Aorta (tissue), 5 donors: ENCODE data around the gene CCBE1. TPM values are rescaled to one million over a fixed set of nuclear protein-coding genes. Genes with fewer than 3 reads are reported as not detected.

Experiments used
- ATAC-seq: fragments of 200-7000 bp; cut with Tn5 transposase; one replicate; pipeline ENCODE4 v1.9.1; 2022; ENCODE audit warnings: moderate library complexity; ENCODE audit not compliant: low FRiP score
- DNase-seq, 2 donors: peaks; one replicate each; pipeline ENCODE4 v3.0.0-alpha.2; 2020
- H3K27ac ChIP-seq, 2 donors: one replicate each; pipeline ENCODE4 v1.5.1; 2013; ENCODE audit warnings: low read length in 2 of 2, mild to moderate bottlenecking in 2 of 2, moderate library complexity in 2 of 2, control low read depth in 1 of 2, inconsistent platforms in 1 of 2, low read depth in 1 of 2
- H3K27me3 ChIP-seq, 2 donors: one replicate each; pipeline ENCODE4 v1.6.1; 2013; ENCODE audit warnings: control low read depth in 1 of 2, low read length in 1 of 2, mild to moderate bottlenecking in 1 of 2, moderate library complexity in 1 of 2; ENCODE audit not compliant: insufficient read depth in 2 of 2, control insufficient read depth in 1 of 2
- H3K36me3 ChIP-seq, 2 donors: one replicate each; pipeline ENCODE4 v1.6.1; 2013; ENCODE audit warnings: control low read depth in 1 of 2, low read length in 1 of 2, mild to moderate bottlenecking in 1 of 2; ENCODE audit not compliant: insufficient read depth in 2 of 2, control insufficient read depth in 1 of 2
- H3K4me1 ChIP-seq, 2 donors: one replicate each; pipeline ENCODE4 v1.6.1; 2013; ENCODE audit warnings: low read length in 2 of 2, control low read depth in 1 of 2, mild to moderate bottlenecking in 1 of 2, moderate library complexity in 1 of 2; ENCODE audit not compliant: insufficient read depth in 2 of 2, control insufficient read depth in 1 of 2
- H3K4me3 ChIP-seq, 2 donors: one replicate each; pipeline ENCODE4 v1.5.1; 2013; ENCODE audit warnings: low read length in 2 of 2, control low read depth in 1 of 2, mild to moderate bottlenecking in 1 of 2
- H3K9me3 ChIP-seq: one replicate; pipeline ENCODE4 v1.6.1; 2013; ENCODE audit warnings: mild to moderate bottlenecking, low read length; ENCODE audit not compliant: control insufficient read depth
- WGBS, 2 donors: extraction: QIAGEN DNeasy Blood & Tissue Kit; methylation state at CpG; one replicate each; pipeline ENCODE4 v1.1.7; 2013; 5-methylcytosine and 5-hydroxymethylcytosine counted together
- intact Hi-C, 2 donors: fragments of 100-400 bp; cut with DNase I; formaldehyde crosslinking; loops; one replicate each; pipeline versions ENCODE4 v1.14.2 to v1.15.0; 2022
- polyA plus RNA-seq, 2 donors: library from polyadenylated mRNA; stranded (reverse); fragments of 200-250 nt; gene quantifications; one replicate each; pipeline ENCODE4 v1.2.3, GENCODE V29; 2013
- total RNA-seq, 2 donors: library from RNA; stranded (reverse); fragmentation: NEBNext Ultra II Directional; extraction: Animal tissue kit (Norgen Biotek cat#: 25700); gene quantifications; one replicate each; pipeline ENCODE4 v1.2.1, GENCODE V29; 2021
- donor health status: healthy with polysubstance abuse.
- donor health status: Bipolar disorder and iron deficiency.
- donor health status: DM: no; HTN: no; CAD: no.
- donor health status: DM: no; HTN: no; CAD: no.
- donor health status: DM: yes; HTN: yes; CAD: no.

The CCBE1 gene
- total and polyA plus RNA-seq, 4 donors, result 0.36 to 0.61 TPM; not detected in 2

DNA sequence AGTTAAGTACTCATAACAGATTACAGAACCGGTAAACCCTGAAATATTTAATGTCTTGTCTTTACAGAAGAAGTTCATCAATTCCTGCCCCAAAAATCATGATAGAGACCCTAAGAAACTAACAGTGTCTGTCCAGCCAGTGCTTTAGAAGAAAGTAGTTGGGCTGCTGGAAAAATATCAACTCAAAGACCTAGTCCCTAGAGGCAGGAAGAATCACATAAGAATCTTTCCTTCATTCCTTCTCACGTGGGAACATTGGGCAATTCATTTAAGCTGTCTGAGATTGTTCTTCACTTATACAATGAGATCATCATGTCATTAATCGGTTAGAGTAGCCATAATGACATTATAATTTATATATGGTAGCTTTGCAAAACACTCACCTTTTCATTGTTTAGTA lies 156.4 kb downstream of the CCBE1 start:
- intact Hi-C loops, result no loop called here
- no peaks in the 10 kb centered on the region for H3K27me3 ChIP-seq

DNA sequence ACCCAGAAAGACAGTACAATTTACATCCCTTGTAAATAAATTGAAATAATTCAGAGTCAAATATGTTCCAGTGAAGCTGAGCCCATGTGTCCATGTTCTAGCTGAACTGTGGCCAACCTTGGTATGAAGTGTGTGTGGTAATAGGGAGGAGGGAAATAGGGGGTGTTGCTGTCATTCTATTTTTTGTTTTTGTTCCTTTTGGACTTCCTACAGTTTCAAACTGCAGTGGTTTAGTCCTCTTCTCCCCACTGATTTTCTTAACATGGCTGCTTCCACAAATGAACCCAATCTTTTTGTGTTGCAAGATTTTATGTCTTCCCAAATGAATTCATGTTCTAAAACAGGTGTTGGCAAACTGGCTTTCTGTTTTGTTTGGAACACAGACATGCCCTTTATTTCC lies 156.9 kb downstream of the CCBE1 start:
- Histone ChIP-seq H3K27ac (no peak overlapping the region), H3K36me3 (no peaks in the 10 kb centered on the region), H3K4me1 (no peaks in the 10 kb centered on the region), H3K27me3 (no peaks in the 10 kb centered on the region), H3K4me3 (no peak overlapping the region), H3K9me3 (no peaks in the 10 kb centered on the region)
- ATAC-seq (no peak), DNase-seq (no peak)
- intact Hi-C loops, result no loop called here

More for the DNA sequence above, 156.4 kb downstream of the CCBE1 start:
- Histone ChIP-seq H3K9me3 (no peaks in the 10 kb centered on the region), H3K4me3 (no peak overlapping the region), H3K4me1 (no peaks in the 10 kb centered on the region), H3K27ac (no peak overlapping the region), H3K36me3 (no peaks in the 10 kb centered on the region)
- WGBS, 2 donors, result 18 to 29% methylated on average over 3 of the region's 3 CpGs
- no peak for ATAC-seq
- DNase-seq, result no peak

DNA sequence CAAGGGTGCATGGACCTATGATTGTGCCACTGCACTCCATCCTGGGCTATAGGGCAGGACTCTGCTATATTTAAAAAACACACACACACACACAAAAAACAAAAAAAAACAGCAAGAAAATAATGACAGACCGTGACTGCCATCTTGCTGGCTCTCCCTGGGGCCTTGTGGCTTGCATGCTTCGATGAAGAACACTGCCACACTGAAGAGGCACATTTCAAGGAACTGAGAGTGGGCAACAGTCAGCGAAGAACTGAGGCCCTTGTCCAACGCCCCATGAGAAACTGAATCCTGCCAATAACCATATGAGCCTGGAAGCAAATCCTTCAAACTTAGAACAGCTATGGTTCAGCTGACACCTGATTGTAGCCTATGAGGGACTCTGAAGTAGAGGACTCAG lies 158.1 kb downstream of the CCBE1 start:
- WGBS, 2 donors, result 92 to 93% methylated on average over 4 of the region's 4 CpGs
- H3K36me3 ChIP-seq, result no peaks in the 10 kb centered on the region
- DNase-seq, result no peak
- H3K27ac ChIP-seq, result no peak overlapping the region
- no peak for ATAC-seq
- intact Hi-C loops, result no loop called here
- no peak overlapping the region for H3K4me3 ChIP-seq
- H3K27me3 ChIP-seq, result no peaks in the 10 kb centered on the region
- H3K9me3 ChIP-seq, result no peaks in the 10 kb centered on the region
- no peaks in the 10 kb centered on the region for H3K4me1 ChIP-seq

DNA sequence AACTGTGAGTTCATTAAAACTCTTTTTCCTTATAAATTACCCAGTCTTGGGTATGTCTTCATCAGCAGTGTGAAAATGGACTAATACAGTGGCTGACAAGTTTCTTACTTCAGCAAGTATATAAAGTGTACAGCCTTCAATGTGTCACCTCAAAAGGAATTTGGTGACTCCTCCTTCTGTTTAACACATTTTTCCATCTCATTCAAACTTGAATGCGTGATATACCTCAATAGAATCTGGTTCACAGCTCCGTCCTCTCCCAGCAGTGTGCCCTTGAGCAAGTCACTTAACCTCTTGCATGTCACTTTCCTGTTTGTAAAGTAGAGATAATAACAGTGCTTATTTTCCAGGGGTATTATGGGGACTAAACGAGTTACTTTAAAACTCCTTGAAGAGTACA lies 159.6 kb downstream of the CCBE1 start:
- intact Hi-C loops, result no loop called here
- 83 to 84% methylated on average over 3 of the region's 3 CpGs for WGBS, 2 donors
- Histone ChIP-seq H3K36me3 (no peaks in the 10 kb centered on the region), H3K27ac (no peak overlapping the region), H3K9me3 (no peaks in the 10 kb centered on the region), H3K27me3 (no peaks in the 10 kb centered on the region), H3K4me3 (no peak overlapping the region), H3K4me1 (no peaks in the 10 kb centered on the region)
- DNase-seq (no peak), ATAC-seq (no peak)

DNA sequence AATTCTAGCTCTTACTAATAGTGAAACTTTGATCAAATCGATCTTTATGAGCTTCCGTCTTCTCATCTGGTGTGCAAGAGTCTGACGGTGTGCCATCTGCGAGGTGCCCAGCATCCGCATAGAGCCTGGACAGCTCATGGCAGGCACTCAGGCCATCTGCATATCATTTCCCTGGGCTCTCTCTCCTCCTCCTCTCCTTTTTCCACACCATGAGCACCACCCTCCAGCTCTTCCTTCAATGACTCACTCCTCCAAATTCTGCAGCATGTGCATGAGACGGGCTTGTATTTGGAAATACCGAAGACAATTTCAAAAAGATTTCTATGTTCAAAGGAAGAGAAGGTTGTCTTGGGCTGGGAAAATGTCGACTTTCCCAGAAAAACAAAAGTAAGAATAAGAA lies 161.1 kb downstream of the CCBE1 start:
- Histone ChIP-seq H3K4me3 (no peak overlapping the region), H3K9me3 (no peaks in the 10 kb centered on the region), H3K36me3 (no peaks in the 10 kb centered on the region), H3K27ac (no peak overlapping the region), H3K27me3 (no peaks in the 10 kb centered on the region), H3K4me1 (no peaks in the 10 kb centered on the region)
- ATAC-seq (no peak), DNase-seq (no peak)
- WGBS, 2 donors, result 89 to 90% methylated on average over 8 of the region's 8 CpGs
- intact Hi-C loops, result no loop called here

DNA sequence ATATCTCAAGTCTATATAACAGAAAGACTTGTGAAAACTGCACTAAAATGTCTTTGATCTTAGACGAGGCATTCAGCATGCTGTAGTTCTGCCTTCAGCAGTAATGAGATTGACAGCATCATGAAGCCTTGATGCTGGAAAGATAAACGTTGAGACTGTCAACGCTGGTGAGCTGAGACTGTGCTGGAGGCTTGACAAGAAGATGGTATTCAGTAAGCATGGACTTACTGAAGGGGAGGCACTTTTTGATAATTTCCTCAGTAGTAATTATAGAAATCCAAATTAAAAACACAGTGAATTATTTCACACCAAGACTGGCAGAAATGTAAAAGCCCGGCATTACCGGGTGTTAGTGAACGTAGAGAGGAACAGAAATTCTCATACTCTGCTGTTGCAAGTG lies 162.2 kb downstream of the CCBE1 start:
- DNase-seq (no peak), ATAC-seq (no peak)
- H3K36me3 ChIP-seq, result no peaks in the 10 kb centered on the region
- no peak overlapping the region for H3K27ac ChIP-seq
- 58 to 61% methylated on average over 6 of the region's 6 CpGs for WGBS, 2 donors
- no peaks in the 10 kb centered on the region for H3K9me3 ChIP-seq
- H3K4me3 ChIP-seq, result no peak overlapping the region
- H3K4me1 ChIP-seq, result no peaks in the 10 kb centered on the region
- intact Hi-C loops, result no loop called here
- no peaks in the 10 kb centered on the region for H3K27me3 ChIP-seq

DNA sequence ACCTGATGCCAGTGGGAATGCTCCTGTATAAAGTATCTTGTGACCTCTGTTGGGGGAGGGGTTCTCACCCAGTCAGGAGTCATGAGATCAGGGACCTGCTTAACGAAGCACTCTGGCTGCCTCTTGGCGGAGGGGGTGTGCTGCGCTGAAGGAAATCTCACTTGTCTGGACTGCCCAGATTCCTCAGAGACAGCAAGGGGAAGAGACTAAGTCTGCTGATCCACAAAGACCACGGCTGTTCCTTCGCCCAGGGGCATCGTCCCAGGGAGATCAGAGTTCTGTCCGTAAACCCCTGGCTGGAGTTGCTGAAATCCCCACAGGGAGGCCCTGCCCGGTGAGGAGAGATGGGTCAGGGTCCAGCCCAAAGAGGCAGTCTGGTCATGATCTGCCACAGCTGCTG lies 168.4 kb downstream of the CCBE1 start:
- peak; percentile 38 for ATAC-seq
- WGBS, 2 donors, result 87 to 88% methylated on average over 8 of the region's 8 CpGs
- Histone ChIP-seq H3K27ac (no peak overlapping the region), H3K27me3 (no peaks in the 10 kb centered on the region), H3K4me1 (no peaks in the 10 kb centered on the region), H3K36me3 (no peaks in the 10 kb centered on the region), H3K4me3 (no peak overlapping the region), H3K9me3 (peaks cover 1% of the 10 kb centered on the region)
- DNase-seq, result no peak
- intact Hi-C loops, result no loop called here

DNA sequence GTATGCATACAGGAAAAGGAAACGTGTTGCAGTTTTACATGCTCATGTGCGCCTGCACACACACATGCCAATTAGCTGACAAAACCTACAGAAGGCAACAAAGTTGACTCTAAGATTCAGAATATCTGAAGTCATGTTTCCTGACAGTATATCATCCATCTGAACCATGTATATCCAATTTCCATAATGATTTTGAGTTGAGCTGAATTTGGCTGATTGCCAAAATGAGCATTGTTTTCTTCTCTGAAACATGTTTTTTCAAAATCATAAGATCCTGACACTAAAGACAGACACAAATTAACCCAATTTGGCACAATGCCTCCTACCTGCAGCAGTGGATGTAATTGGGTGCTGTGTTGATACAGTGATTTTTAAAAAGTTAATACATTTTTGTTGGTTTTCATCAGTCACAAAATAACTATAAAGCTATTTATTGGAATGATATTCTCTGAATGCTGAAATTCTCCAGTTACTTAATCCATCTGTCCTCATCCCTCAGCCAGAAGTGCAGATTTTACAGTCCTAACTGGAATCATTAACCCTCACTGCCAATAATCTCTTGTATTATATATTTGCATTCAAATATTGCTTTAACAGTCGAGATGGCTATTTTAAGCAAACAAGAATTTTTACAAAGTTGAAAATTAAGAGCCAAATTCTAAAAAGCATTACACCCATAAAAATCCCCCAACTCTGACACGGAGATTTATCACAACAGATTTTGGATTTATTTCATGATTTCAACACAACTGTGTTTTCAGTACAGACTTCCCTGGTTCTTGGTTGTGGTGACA lies 176.5 kb downstream of the CCBE1 start:
- WGBS, 2 donors, result 71 to 77% methylated on average over 4 of the region's 4 CpGs
- intact Hi-C loops, result no loop called here
- Histone ChIP-seq H3K27ac (no peak overlapping the region), H3K4me1 (no peaks in the 10 kb centered on the region), H3K27me3 (no peaks in the 10 kb centered on the region), H3K4me3 (no peak overlapping the region), H3K9me3 (no peaks in the 10 kb centered on the region), H3K36me3 (no peaks in the 10 kb centered on the region)
- no peak for DNase-seq
- no peak for ATAC-seq

DNA sequence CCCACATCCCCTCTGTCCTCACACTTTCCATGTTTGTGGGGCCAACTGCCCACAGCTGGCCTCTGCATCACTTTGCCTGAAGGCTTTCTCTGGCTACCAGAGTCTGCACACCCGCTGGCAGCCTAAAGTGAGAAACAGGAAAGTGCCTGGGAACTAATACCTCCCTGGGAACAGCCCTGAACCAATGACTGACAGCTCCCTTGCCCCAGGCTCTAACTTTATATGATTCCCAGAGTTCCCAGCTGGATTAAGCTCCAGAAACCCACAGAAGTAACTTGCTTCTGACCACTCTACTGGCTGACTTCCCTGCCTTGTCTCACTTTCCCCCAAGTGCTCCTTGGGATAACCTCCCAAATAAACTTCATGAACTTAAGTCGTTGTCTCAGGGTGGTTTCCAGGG lies 178.5 kb downstream of the CCBE1 start:
- Histone ChIP-seq H3K4me1 (peaks cover 0 to 3% of the 10 kb centered on the region in 2 donors), H3K9me3 (no peaks in the 10 kb centered on the region), H3K27me3 (no peaks in the 10 kb centered on the region), H3K36me3 (no peaks in the 10 kb centered on the region), H3K4me3 (no peak overlapping the region), H3K27ac (no peak overlapping the region)
- DNase-seq (no peak), ATAC-seq (no peak)
- WGBS, 2 donors, result 25 to 26% methylated on average over 2 of the region's 2 CpGs
- intact Hi-C loops, result no loop called here
